Ishikawa (cell line): ENCODE measurements around the gene APBB3.

Source experiments
- CEBPB ChIP-seq: IDR thresholded peaks from 2 replicates; pipeline ENCODE4 v1.6.1; 2012
- CREB1 ChIP-seq: IDR thresholded peaks from 2 replicates; pipeline ENCODE4 v1.6.1; 2012; ENCODE audit warnings: low read depth
- EP300 ChIP-seq: IDR thresholded peaks from 2 replicates; pipeline ENCODE4 v1.6.1; 2012; ENCODE audit warnings: borderline replicate concordance
- FOXM1 ChIP-seq: IDR thresholded peaks from 2 replicates; pipeline ENCODE4 v1.6.1; 2012; ENCODE audit warnings: low read depth, borderline replicate concordance
- NFIC ChIP-seq: IDR thresholded peaks from 2 replicates; pipeline ENCODE4 v1.6.1; 2012
- RAD21 ChIP-seq: IDR thresholded peaks from 2 replicates; pipeline ENCODE4 v1.6.1; 2012; ENCODE audit warnings: low read depth
- TAF1 ChIP-seq: IDR thresholded peaks from 2 replicates; pipeline ENCODE4 v1.6.1; 2012; ENCODE audit warnings: low read depth, mild to moderate bottlenecking
- TCF12 ChIP-seq: IDR thresholded peaks from 2 replicates; pipeline ENCODE4 v1.6.1; 2012; ENCODE audit warnings: low read depth
- YY1 ChIP-seq: IDR thresholded peaks from 2 replicates; pipeline ENCODE4 v1.6.1; 2012; ENCODE audit warnings: low read depth
- ZBTB7A ChIP-seq: IDR thresholded peaks from 2 replicates; pipeline ENCODE4 v1.6.1; 2012; ENCODE audit warnings: low read depth
- TF ChIP-seq, protein P1 (sequence below): IDR thresholded peaks from 2 replicates; pipeline ENCODE4 v1.6.1; 2012
- TF ChIP-seq, protein P2 (sequence below): IDR thresholded peaks from 2 replicates; pipeline ENCODE4 v1.6.1; 2012
- TF ChIP-seq, protein P3 (sequence below): IDR thresholded peaks from 2 replicates; pipeline ENCODE4 v1.6.1; 2012; ENCODE audit warnings: low read depth, mild to moderate bottlenecking

DNA sequence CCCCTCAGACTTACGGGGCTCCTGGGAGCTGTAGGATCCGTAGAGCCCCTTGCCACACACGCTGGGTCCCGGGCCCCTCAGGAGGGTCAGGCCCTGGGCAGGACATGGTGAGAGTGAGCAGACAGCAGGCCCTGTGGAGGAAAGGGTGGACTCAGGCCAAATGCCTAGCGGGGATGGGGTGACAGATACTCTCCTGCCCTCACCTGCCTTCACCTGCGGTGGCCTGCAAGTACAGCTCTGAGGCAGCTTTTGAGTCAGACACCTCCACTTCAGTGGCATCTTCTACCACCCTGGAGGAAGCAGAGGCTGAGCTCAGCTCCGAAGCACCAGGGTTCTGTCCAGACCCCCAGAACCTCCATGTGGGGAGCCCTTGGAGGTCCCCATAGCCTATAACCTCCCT, 26.5 kb upstream of the APBB3 start:
- TF ChIP-seq NFIC (no peak), CREB1 (no peak), TCF12 (no peak), EP300 (no peak), CEBPB (no peak), TAF1 (no peak), RAD21 (no peak), FOXM1 (no peak), YY1 (no peak), ZBTB7A (no peak)
- TF ChIP-seq, protein P1, sequence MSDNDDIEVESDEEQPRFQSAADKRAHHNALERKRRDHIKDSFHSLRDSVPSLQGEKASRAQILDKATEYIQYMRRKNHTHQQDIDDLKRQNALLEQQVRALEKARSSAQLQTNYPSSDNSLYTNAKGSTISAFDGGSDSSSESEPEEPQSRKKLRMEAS, result no peak
- TF ChIP-seq, protein P2, sequence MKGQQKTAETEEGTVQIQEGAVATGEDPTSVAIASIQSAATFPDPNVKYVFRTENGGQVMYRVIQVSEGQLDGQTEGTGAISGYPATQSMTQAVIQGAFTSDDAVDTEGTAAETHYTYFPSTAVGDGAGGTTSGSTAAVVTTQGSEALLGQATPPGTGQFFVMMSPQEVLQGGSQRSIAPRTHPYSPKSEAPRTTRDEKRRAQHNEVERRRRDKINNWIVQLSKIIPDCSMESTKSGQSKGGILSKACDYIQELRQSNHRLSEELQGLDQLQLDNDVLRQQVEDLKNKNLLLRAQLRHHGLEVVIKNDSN, result no peak
- TF ChIP-seq, protein P3, sequence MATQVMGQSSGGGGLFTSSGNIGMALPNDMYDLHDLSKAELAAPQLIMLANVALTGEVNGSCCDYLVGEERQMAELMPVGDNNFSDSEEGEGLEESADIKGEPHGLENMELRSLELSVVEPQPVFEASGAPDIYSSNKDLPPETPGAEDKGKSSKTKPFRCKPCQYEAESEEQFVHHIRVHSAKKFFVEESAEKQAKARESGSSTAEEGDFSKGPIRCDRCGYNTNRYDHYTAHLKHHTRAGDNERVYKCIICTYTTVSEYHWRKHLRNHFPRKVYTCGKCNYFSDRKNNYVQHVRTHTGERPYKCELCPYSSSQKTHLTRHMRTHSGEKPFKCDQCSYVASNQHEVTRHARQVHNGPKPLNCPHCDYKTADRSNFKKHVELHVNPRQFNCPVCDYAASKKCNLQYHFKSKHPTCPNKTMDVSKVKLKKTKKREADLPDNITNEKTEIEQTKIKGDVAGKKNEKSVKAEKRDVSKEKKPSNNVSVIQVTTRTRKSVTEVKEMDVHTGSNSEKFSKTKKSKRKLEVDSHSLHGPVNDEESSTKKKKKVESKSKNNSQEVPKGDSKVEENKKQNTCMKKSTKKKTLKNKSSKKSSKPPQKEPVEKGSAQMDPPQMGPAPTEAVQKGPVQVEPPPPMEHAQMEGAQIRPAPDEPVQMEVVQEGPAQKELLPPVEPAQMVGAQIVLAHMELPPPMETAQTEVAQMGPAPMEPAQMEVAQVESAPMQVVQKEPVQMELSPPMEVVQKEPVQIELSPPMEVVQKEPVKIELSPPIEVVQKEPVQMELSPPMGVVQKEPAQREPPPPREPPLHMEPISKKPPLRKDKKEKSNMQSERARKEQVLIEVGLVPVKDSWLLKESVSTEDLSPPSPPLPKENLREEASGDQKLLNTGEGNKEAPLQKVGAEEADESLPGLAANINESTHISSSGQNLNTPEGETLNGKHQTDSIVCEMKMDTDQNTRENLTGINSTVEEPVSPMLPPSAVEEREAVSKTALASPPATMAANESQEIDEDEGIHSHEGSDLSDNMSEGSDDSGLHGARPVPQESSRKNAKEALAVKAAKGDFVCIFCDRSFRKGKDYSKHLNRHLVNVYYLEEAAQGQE, result no peak
